CD4-positive, alpha-beta T cell (primary cell): ENCODE data around the gene NME4. TPM values are rescaled to one million over a fixed set of nuclear protein-coding genes. Genes with fewer than 3 reads are reported as not detected.

ENCODE experiments used
- ATAC-seq: fragments of 200-7000 bp; cut with Tn5 transposase; one replicate; pipeline ENCODE4 v1.10.0; 2022; ENCODE audit warnings: mild to moderate bottlenecking; ENCODE audit not compliant: poor library complexity
- CTCF ChIA-PET: fragments of 350-600 bp; sonication (Branson Sonifier 250); formaldehyde crosslinking; loops from one replicate; lab custom pipeline; 2021; ENCODE audit warnings: antibody characterized with exemption, inconsistent platforms; lab: Charles Lee
- POLR2A ChIA-PET: fragments of 350-600 bp; sonication (Branson Sonifier 250); formaldehyde crosslinking; loops from one replicate; lab custom pipeline; 2021; ENCODE audit warnings: antibody characterized with exemption, inconsistent platforms; lab: Charles Lee
- DNase-seq, 14 experiments: peaks; one replicate each; pipeline ENCODE4 v3.0.0-alpha.2; 2013 to 2020; ENCODE audit warnings: mixed read lengths in 2 of 14
- H3K27ac ChIP-seq, 2 donors: one replicate each; pipeline versions ENCODE4 v1.5.1 to v1.7.0; 2013; ENCODE audit warnings: low read length in 2 of 2, low read depth in 1 of 2, mild to moderate bottlenecking in 1 of 2
- H3K27me3 ChIP-seq, 2 experiments: 1 replicate in 1 of 2; 2 replicates in 1 of 2; pipeline versions ENCODE4 v1.6.1 to v1.7.0; 2013; ENCODE audit warnings: low read length in 2 of 2, control low read depth in 1 of 2, mild to moderate bottlenecking in 1 of 2, moderate library complexity in 1 of 2; ENCODE audit not compliant: insufficient read depth in 2 of 2, control insufficient read depth in 1 of 2
- H3K36me3 ChIP-seq: one replicate; pipeline ENCODE4 v1.6.1; 2013; ENCODE audit warnings: low read length, control low read depth; ENCODE audit not compliant: insufficient read depth
- H3K4me1 ChIP-seq: one replicate; pipeline ENCODE4 v1.6.1; 2013; ENCODE audit warnings: low read length, control low read depth; ENCODE audit not compliant: insufficient read depth
- H3K4me3 ChIP-seq: one replicate; pipeline ENCODE4 v1.5.1; 2013; ENCODE audit warnings: mild to moderate bottlenecking, low read length, moderate library complexity
- H3K9me3 ChIP-seq, 2 experiments: 1 replicate in 1 of 2; 2 replicates in 1 of 2; pipeline versions ENCODE4 v1.6.1 to v1.7.0; 2013; ENCODE audit warnings: low read length in 2 of 2, mild to moderate bottlenecking in 2 of 2, control low read depth in 1 of 2, moderate library complexity in 1 of 2; ENCODE audit not compliant: control insufficient read depth in 1 of 2, insufficient read depth in 1 of 2
- H3K27ac Mint-ChIP-seq: one replicate; pipeline ENCODE4 v1.8.0; 2020; ENCODE audit warnings: mixed read lengths
- H3K27me3 Mint-ChIP-seq: one replicate; pipeline ENCODE4 v1.8.0; 2021; ENCODE audit warnings: mixed read lengths
- H3K36me3 Mint-ChIP-seq: one replicate; pipeline ENCODE4 v1.8.0; 2021; ENCODE audit warnings: low read depth, mixed read lengths
- H3K4me1 Mint-ChIP-seq: one replicate; pipeline ENCODE4 v1.8.0; 2021; ENCODE audit warnings: low read depth, mixed read lengths
- H3K4me3 Mint-ChIP-seq: one replicate; pipeline ENCODE4 v1.8.0; 2020; ENCODE audit warnings: mild to moderate bottlenecking, mixed read lengths
- H3K9me3 Mint-ChIP-seq: one replicate; pipeline ENCODE4 v1.8.0; 2020; ENCODE audit warnings: mixed read lengths
- intact Hi-C, 2 experiments: fragments of 100-400 bp; cut with DNase I in 1 of 2; cut with micrococcal nuclease in 1 of 2; formaldehyde crosslinking; loops; one replicate each; pipeline versions ENCODE4 v1.15.1 to v1.9.0; 2023 to 2025; cut with DNase I, micrococcal nuclease
- total RNA-seq, 174 experiments: library from RNA in 2 of 174; stranded (reverse) in 2 of 174; gene quantifications; one replicate each; pipeline ENCODE4 v1.2.3 and lab custom pipeline; 2021 to 2026
- TF ChIP-seq, protein P1 (sequence below): fragments of 200-600 bp; IDR thresholded peaks from one replicate; pipeline ENCODE4 v1.8.0; 2022; ENCODE audit warnings: antibody characterized with exemption, mild to moderate bottlenecking

The NME4 gene
- total RNA-seq, 2 experiments from 2014 or later = 31.2 to 32.6 TPM

DNA sequence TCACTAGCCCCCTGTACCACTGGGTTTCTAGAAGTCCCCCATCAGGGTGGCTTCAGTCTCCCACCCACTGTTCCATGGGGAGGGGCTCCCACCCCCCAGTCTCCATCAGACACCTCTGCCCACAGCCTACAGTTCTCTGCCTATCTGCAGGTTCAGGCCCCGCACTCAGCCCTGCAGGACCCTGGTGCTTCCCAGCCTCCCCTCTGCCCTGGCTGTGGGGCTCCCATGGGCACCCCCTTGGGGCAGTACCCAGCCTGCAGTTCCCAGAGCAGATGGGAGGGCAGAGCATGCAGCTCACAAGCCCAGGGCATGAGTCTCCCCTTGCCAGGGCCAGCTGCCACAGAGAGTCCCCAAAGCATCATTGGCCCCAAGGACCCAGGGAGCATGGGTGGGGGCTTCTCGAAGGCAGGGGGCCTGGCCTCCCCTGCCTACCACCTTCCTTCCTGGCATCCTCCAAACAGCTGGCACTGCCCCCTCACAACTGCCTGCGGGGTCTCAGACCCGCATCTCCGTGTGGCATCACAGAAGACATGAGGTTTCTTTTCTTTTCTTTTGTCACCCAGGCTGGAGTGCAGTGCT lies 23.9 kb upstream of the NME4 start:
- Mint-ChIP-seq H3K36me3 (peaks cover 35% of the 10 kb centered on the region), H3K27me3 (no peaks in the 10 kb centered on the region), H3K27ac (peak overlapping the region; percentile 35), H3K4me3 (no peak overlapping the region), H3K9me3 (no peaks in the 10 kb centered on the region), H3K4me1 (peaks cover 17% of the 10 kb centered on the region)
- Histone ChIP-seq H3K27me3 (no peaks in the 10 kb centered on the region), H3K9me3 (peaks cover 0 to 8% of the 10 kb centered on the region in 2 experiments), H3K4me3 (no peak overlapping the region), H3K36me3 (peaks cover 63% of the 10 kb centered on the region), H3K4me1 (peaks cover 22% of the 10 kb centered on the region), H3K27ac (no peak overlapping the region)
- intact Hi-C loops = no loop called here
- TF ChIP-seq, protein P1, sequence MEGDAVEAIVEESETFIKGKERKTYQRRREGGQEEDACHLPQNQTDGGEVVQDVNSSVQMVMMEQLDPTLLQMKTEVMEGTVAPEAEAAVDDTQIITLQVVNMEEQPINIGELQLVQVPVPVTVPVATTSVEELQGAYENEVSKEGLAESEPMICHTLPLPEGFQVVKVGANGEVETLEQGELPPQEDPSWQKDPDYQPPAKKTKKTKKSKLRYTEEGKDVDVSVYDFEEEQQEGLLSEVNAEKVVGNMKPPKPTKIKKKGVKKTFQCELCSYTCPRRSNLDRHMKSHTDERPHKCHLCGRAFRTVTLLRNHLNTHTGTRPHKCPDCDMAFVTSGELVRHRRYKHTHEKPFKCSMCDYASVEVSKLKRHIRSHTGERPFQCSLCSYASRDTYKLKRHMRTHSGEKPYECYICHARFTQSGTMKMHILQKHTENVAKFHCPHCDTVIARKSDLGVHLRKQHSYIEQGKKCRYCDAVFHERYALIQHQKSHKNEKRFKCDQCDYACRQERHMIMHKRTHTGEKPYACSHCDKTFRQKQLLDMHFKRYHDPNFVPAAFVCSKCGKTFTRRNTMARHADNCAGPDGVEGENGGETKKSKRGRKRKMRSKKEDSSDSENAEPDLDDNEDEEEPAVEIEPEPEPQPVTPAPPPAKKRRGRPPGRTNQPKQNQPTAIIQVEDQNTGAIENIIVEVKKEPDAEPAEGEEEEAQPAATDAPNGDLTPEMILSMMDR = no peak
- DNase-seq (no peak), ATAC-seq (no peak)
- ChIA-PET POLR2A (interaction anchor here (0.5 kb wide), 1 partner anchor 13 kb away, joined by 3 read pairs; no protein-coding TSS in a partner anchor), CTCF (no interaction called here)

DNA sequence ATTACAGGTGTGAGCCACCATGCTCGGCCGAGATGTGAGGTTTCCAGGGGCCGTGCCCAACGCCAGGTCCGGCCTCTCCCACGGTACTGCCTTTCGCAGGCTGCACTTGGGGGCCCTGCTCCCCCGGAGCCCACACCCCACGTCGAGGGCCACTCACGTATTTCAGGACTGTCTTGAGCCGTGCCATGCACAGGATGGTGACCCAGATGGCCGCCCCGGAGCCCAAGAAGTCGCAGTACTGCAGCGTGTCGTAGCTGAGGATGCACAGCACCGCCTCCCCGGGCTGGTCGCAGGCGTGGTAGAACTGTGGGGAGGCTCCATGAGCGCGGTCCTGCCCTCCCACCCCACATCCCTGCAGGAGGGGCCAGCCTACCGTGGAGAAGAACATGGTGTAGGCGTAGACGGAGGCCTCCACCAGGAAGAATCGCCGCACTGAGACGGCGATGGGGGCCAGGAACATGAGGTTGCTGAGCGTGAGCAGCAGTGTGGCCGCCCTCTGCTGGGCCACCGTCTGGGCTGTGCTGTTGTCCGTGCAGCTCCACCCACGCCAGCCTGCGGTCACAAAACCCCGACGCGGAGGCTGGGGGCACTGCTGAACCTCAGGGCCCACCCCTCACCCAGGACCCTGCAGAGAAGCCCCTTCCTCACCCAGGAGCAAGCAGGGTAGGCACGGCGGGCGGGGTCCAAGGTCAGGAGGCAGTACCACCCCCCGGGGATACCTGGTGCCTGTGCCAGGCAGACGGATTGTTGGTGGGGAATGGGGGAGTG lies 23.0 kb upstream of the NME4 start:
- H3K27me3 Mint-ChIP-seq = no peaks in the 10 kb centered on the region
- H3K4me1 Mint-ChIP-seq = peaks cover 17% of the 10 kb centered on the region
- ATAC-seq (no peak), DNase-seq (no peak)
- Histone ChIP-seq H3K4me3 (no peak overlapping the region), H3K36me3 (peaks cover 55% of the 10 kb centered on the region), H3K9me3 (peaks cover 0 to 8% of the 10 kb centered on the region in 2 experiments), H3K27ac (no peak overlapping the region), H3K4me1 (peaks cover 29% of the 10 kb centered on the region), H3K27me3 (no peaks in the 10 kb centered on the region)
- H3K36me3 Mint-ChIP-seq = peaks cover 32% of the 10 kb centered on the region
- no peaks in the 10 kb centered on the region for H3K9me3 Mint-ChIP-seq
- CTCF ChIA-PET = no interaction called here
- POLR2A ChIA-PET = no interaction called here
- TF ChIP-seq, protein P1 = no peak
- H3K27ac Mint-ChIP-seq = peak overlapping the region; percentile 35
- intact Hi-C loops = no loop called here
- no peak overlapping the region for H3K4me3 Mint-ChIP-seq

DNA sequence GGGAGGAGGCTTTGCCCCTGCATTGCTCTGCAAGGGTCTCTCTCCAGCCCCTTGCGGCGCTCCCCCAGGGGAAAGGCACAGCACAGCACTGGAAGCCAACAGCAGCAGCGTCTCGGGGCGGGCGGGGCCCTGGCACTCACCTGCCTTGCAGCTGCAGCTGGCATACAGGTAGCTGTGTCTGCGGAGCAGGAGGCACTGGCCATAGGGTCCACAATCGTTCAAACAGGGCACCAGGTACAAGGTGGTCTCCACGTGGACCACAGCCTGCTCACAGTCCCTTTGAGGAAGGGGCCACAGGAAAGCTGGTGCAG lies 22.4 kb upstream of the NME4 start:
- Histone ChIP-seq H3K27me3 (no peaks in the 10 kb centered on the region), H3K36me3 (peaks cover 55% of the 10 kb centered on the region), H3K4me3 (no peak overlapping the region), H3K9me3 (peaks cover 0 to 8% of the 10 kb centered on the region in 2 experiments), H3K4me1 (peaks cover 29% of the 10 kb centered on the region), H3K27ac (no peak overlapping the region)
- ChIA-PET CTCF (no interaction called here), POLR2A (no interaction called here)
- intact Hi-C loops = no loop called here
- Mint-ChIP-seq H3K27ac (no peak overlapping the region), H3K9me3 (no peaks in the 10 kb centered on the region), H3K27me3 (no peaks in the 10 kb centered on the region), H3K36me3 (peaks cover 31% of the 10 kb centered on the region), H3K4me3 (no peak overlapping the region), H3K4me1 (peaks cover 14% of the 10 kb centered on the region)
- TF ChIP-seq, protein P1 = no peak
- no peak for DNase-seq
- ATAC-seq = no peak
